Neural crest cell (in vitro differentiated cells): ENCODE measurements around the gene CUX1. TPM values are rescaled to one million over a fixed set of nuclear protein-coding genes. Genes with fewer than 3 reads are reported as not detected.
A peak's percentile ranks its signal among the peaks of the same experiment; 100 is the strongest.

Source experiments
- DNase-seq: peaks from one replicate; pipeline ENCODE4 v3.0.0; 2021; ENCODE audit warnings: low read depth, mixed read lengths, low spot score
- H3K27ac Mint-ChIP-seq: one replicate; pipeline ENCODE4 v1.8.0; 2021; ENCODE audit warnings: mild to moderate bottlenecking, mixed read lengths; ENCODE audit not compliant: unreplicated experiment
- H3K27me3 Mint-ChIP-seq: 2 replicates; pipeline ENCODE4 v1.8.0; 2021; ENCODE audit warnings: low read depth, mild to moderate bottlenecking, mixed read lengths
- H3K36me3 Mint-ChIP-seq: 2 replicates; pipeline ENCODE4 v1.8.0; 2021; ENCODE audit warnings: low read depth, mild to moderate bottlenecking, mixed read lengths
- H3K4me1 Mint-ChIP-seq: 2 replicates; pipeline ENCODE4 v1.8.0; 2021; ENCODE audit warnings: mixed read lengths
- H3K4me3 Mint-ChIP-seq: one replicate; pipeline ENCODE4 v1.8.0; 2021; ENCODE audit warnings: mild to moderate bottlenecking, mixed read lengths
- H3K9me3 Mint-ChIP-seq: 2 replicates; pipeline ENCODE4 v1.8.0; 2021; ENCODE audit warnings: mixed read lengths
- long read RNA-seq: library from polyadenylated mRNA; unstranded; transcript quantifications from one replicate; pipeline ENCODE4 v2.0.0, GENCODE V29; 2020
- total RNA-seq: library from RNA; stranded (reverse); gene quantifications from 2 replicates; pipeline ENCODE4 v1.2.1, GENCODE V29; 2021
- TF ChIP-seq, protein P1 (sequence below): fragments of 200-600 bp; sonication (generic); conservative IDR thresholded peaks from 2 replicates; pipeline ENCODE4 v1.5.0; 2021; ENCODE audit warnings: antibody characterized with exemption, mild to moderate bottlenecking

CUX1 gene, protein sequence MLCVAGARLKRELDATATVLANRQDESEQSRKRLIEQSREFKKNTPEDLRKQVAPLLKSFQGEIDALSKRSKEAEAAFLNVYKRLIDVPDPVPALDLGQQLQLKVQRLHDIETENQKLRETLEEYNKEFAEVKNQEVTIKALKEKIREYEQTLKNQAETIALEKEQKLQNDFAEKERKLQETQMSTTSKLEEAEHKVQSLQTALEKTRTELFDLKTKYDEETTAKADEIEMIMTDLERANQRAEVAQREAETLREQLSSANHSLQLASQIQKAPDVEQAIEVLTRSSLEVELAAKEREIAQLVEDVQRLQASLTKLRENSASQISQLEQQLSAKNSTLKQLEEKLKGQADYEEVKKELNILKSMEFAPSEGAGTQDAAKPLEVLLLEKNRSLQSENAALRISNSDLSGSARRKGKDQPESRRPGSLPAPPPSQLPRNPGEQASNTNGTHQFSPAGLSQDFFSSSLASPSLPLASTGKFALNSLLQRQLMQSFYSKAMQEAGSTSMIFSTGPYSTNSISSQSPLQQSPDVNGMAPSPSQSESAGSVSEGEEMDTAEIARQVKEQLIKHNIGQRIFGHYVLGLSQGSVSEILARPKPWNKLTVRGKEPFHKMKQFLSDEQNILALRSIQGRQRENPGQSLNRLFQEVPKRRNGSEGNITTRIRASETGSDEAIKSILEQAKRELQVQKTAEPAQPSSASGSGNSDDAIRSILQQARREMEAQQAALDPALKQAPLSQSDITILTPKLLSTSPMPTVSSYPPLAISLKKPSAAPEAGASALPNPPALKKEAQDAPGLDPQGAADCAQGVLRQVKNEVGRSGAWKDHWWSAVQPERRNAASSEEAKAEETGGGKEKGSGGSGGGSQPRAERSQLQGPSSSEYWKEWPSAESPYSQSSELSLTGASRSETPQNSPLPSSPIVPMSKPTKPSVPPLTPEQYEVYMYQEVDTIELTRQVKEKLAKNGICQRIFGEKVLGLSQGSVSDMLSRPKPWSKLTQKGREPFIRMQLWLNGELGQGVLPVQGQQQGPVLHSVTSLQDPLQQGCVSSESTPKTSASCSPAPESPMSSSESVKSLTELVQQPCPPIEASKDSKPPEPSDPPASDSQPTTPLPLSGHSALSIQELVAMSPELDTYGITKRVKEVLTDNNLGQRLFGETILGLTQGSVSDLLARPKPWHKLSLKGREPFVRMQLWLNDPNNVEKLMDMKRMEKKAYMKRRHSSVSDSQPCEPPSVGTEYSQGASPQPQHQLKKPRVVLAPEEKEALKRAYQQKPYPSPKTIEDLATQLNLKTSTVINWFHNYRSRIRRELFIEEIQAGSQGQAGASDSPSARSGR (N-terminal part only)
- total RNA-seq = 56.0 and 60.0 TPM in 2 replicates
- long read RNA-seq, partial matches to known transcripts = 0 of 7 reads
- long read RNA-seq, other reads (novel, unspliced or antisense) = 4 of 7 reads

DNA sequence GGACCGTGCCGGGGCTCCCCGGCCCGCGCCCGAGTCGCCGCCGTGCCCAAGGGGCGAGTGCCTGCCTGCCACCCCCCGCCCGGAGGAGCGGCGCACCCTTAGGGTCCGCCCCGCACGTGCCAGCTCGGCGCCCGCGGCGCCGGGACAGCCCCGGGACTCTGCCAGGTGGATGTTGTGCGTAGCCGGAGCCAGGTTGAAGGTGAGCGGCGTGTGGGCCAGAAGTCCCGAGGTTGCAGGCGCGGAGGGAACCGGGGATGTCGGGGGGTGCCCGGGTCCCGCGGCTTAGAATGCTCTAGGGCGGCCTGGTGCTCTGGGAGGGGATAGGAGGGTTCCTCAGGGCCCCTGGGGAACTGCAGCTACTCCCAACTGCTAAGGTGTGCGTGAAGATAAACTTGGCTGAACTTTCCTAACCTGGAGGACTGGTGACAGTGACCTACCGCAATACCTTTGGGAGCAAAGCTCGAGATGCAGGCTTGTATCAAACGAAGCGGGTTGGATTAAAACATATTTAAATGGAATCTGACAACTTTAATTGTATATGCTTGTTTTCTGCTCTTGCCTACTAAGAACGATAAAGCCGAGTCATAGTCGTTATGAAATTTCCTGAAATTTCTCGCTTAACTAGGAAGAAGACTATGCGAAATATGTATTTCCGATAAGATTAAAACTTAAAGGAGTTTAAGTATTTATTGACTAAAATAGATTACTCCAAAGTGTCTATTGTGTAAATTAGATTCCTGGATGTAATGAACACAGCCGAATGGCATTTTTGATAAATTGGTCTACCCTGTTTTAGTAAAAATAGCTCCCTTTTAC lies at the start of gene CUX1:
Gene CUX1, plus strand, starts transcription at position 156 of the 816 bp plus-strand sequence. Its CDS starts 14 bp downstream, at position 170.
- TF ChIP-seq, protein P1, sequence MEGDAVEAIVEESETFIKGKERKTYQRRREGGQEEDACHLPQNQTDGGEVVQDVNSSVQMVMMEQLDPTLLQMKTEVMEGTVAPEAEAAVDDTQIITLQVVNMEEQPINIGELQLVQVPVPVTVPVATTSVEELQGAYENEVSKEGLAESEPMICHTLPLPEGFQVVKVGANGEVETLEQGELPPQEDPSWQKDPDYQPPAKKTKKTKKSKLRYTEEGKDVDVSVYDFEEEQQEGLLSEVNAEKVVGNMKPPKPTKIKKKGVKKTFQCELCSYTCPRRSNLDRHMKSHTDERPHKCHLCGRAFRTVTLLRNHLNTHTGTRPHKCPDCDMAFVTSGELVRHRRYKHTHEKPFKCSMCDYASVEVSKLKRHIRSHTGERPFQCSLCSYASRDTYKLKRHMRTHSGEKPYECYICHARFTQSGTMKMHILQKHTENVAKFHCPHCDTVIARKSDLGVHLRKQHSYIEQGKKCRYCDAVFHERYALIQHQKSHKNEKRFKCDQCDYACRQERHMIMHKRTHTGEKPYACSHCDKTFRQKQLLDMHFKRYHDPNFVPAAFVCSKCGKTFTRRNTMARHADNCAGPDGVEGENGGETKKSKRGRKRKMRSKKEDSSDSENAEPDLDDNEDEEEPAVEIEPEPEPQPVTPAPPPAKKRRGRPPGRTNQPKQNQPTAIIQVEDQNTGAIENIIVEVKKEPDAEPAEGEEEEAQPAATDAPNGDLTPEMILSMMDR = no peak
- peaks cover 45% of the 10 kb centered on the region for H3K27me3 Mint-ChIP-seq

DNA sequence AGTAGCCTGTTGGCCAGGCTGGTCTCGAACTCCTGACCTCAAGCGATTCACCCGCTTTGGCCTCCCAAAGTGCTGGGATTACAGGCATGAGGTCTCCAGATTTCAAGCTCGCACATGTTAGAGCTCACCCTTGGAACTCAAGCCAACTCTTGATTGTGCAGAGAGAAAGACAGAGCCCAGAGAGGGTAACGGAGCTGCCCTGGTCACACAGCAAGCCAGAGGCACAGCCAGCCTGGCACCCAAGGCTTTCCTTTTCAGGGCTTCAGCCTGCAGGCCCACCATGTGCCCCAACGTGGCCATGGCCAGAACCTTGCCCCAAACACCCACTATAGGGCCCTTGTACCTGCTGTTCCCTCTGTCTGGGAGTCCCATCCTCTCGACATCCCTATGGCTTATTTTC lies 49.1 kb upstream of the CUX1 start:
- no peaks in the 10 kb centered on the region for H3K36me3 Mint-ChIP-seq
- no peak for DNase-seq
- peaks cover 12% of the 10 kb centered on the region for H3K27me3 Mint-ChIP-seq
- TF ChIP-seq, protein P1 = no peak
- peak overlapping the region; percentile 83 for H3K27ac Mint-ChIP-seq
- no peaks in the 10 kb centered on the region for H3K4me1 Mint-ChIP-seq
- no peaks in the 10 kb centered on the region for H3K9me3 Mint-ChIP-seq
- no peak overlapping the region for H3K4me3 Mint-ChIP-seq

More for the DNA sequence above, at the start of gene CUX1:
- peaks cover 42% of the 10 kb centered on the region for H3K4me1 Mint-ChIP-seq
- H3K27ac Mint-ChIP-seq = no peak within 1 kb of the TSS
- H3K9me3 Mint-ChIP-seq = no peaks in the 10 kb centered on the region
- H3K4me3 Mint-ChIP-seq = peak within 1 kb of the TSS; percentile 90
- peak; percentile 10 for DNase-seq
- H3K36me3 Mint-ChIP-seq = no peaks in the 10 kb centered on the region

DNA sequence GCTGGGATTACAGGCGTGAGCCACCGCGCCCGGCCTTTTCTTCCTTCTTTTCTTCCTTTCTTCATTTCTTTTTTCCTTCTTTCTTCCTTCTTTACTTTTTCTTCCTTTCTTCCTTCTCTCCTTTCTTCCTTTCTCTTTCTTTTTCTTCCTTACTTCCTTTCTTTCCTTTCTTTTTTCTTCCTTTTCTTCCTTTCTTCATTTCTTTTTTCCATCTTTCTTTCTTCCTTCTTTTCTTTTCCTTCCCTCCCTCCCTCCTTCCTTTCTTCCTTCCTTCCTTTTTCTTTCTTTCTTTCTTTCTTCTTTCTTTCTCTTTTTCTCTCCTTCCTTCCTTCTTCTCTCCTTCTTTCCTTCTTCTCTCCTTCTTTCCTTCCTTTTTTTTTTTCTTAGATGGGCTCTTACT lies 47.0 kb upstream of the CUX1 start:
- no peaks in the 10 kb centered on the region for H3K9me3 Mint-ChIP-seq
- TF ChIP-seq, protein P1 = no peak

DNA sequence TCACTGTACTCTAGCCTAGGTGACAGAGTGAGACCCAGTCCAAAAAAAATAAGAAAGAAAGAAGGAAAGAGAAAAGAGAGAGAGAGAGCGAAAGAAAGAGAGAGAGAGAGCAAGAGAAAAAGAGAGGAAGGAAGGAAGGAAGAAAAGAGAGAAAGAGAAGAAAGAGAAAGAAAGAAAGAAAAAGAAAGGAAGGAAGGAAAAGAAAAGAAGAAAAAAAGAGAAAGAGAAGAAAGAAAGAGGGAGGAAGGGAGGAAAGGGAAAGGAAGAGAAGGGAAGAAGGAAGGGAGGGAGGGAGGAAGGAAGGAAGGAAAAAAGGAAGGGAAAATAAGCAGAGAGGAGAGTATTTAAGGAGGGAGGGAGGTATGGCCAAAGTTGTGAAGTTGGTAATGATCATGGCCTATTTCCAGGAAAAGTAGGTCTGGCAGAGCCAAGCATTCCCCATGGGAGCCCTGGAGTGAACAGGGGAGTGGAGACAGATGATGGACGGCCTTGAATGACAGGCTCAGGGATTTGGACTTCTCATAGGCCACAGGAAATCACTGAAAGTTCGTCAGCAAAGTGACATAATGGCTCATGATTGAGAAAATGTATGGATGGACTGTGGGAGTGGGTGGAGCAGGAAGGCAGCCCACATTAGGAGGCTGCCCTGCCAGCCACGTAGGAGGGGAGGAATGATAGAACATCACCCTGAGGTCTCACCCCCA lies 44.8 kb upstream of the CUX1 start:
- no peak overlapping the region for H3K4me3 Mint-ChIP-seq
- H3K27ac Mint-ChIP-seq = no peak overlapping the region
- no peaks in the 10 kb centered on the region for H3K4me1 Mint-ChIP-seq
- TF ChIP-seq, protein P1 = no peak
- H3K36me3 Mint-ChIP-seq = no peaks in the 10 kb centered on the region
- H3K27me3 Mint-ChIP-seq = peaks cover 18% of the 10 kb centered on the region
- no peaks in the 10 kb centered on the region for H3K9me3 Mint-ChIP-seq
- no peak for DNase-seq

More for the DNA sequence above, 47.0 kb upstream of the CUX1 start:
- no peaks in the 10 kb centered on the region for H3K4me1 Mint-ChIP-seq
- H3K27ac Mint-ChIP-seq = no peak overlapping the region
- H3K4me3 Mint-ChIP-seq = no peak overlapping the region
- H3K36me3 Mint-ChIP-seq = no peaks in the 10 kb centered on the region
- DNase-seq = no peak
- peaks cover 15% of the 10 kb centered on the region for H3K27me3 Mint-ChIP-seq
